Adrenal gland (tissue), 5 donors: ENCODE data around the gene MTARC1.

Experiments
- POLR2A ChIP-seq, 2 donors: fragments of 450-650 bp; IDR thresholded peaks; one replicate each; pipeline ENCODE4 v1.6.1; 2017; ENCODE audit warnings: antibody characterized with exemption in 2 of 2, mild to moderate bottlenecking in 2 of 2, moderate library complexity in 1 of 2
- TF ChIP-seq, protein P1 (sequence below), 6 experiments: fragments of 450-650 bp in 4 of 6; fragments of 200-600 bp in 2 of 6; sonication (generic) in 1 of 6; IDR thresholded peaks; 1 replicate in 5 of 6; 2 replicates in 1 of 6; pipeline versions ENCODE4 v1.5.1 to v1.8.0; 2016 to 2021; ENCODE audit warnings: antibody characterized with exemption in 6 of 6, mild to moderate bottlenecking in 2 of 6, moderate library complexity in 1 of 6
- donor health status: DM: no; HTN: no; CAD: no.

DNA sequence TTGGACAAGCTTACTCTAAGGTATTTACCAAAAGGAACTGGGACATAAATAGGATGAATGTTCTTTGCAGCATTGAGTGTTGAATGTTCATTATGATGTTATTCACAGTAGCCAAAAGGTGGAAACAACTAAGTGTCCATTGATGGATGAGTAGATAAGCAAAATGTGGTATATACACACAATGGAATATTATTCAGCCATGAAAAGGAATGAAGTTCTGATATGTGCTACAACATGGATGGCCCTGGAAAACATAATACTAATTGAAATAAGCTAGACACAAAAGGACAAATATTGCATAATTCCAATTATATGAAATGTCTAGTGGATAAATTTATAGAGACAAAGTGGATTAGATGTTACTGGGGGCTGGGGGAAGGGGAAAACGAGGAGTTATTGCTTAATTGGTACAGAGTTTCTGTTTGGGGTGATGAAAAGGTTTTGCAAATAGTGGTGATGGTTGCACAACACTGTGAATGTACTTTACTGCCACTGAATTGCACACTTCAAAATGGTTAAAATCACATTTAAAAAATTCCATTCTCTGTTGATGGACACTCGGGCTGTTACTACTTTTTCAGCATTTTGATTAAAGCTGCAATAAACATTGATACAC is 2.9 kb downstream of the MTARC1 start:
- TF ChIP-seq, protein P1, sequence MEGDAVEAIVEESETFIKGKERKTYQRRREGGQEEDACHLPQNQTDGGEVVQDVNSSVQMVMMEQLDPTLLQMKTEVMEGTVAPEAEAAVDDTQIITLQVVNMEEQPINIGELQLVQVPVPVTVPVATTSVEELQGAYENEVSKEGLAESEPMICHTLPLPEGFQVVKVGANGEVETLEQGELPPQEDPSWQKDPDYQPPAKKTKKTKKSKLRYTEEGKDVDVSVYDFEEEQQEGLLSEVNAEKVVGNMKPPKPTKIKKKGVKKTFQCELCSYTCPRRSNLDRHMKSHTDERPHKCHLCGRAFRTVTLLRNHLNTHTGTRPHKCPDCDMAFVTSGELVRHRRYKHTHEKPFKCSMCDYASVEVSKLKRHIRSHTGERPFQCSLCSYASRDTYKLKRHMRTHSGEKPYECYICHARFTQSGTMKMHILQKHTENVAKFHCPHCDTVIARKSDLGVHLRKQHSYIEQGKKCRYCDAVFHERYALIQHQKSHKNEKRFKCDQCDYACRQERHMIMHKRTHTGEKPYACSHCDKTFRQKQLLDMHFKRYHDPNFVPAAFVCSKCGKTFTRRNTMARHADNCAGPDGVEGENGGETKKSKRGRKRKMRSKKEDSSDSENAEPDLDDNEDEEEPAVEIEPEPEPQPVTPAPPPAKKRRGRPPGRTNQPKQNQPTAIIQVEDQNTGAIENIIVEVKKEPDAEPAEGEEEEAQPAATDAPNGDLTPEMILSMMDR (IDR thresholded peaks at IDR 0.05) = no peak
- TF ChIP-seq POLR2A (IDR thresholded peaks at IDR 0.05) = no peak
